DND-41 (cell line): ENCODE data around the gene KRTAP2-2.
"Not testable (repeated sequence)": the region's sequence is repeated elsewhere in the genome, so short reads cannot be mapped to it uniquely, and the experiment has no call there.

Experiments
- ATAC-seq: fragments of 200-7000 bp; cut with Tn5 transposase; 3 replicates; pipeline ENCODE4 v1.9.1; 2021; ENCODE audit warnings: low read depth; ENCODE audit not compliant: insufficient read depth
- DNase-seq: peaks from one replicate; pipeline ENCODE4 v3.0.0-alpha.2; 2020
- H2AFZ ChIP-seq: 2 replicates; pipeline ENCODE4 v1.6.0; 2012; ENCODE audit warnings: low read depth, low read length
- H3K27ac ChIP-seq: 2 replicates; pipeline ENCODE4 v1.5.1; 2012; ENCODE audit warnings: low read length, inconsistent platforms
- H3K27me3 ChIP-seq: fragments of 200-600 bp; sonication (generic); 2 replicates; pipeline ENCODE4 v1.6.0; 2012; ENCODE audit warnings: low read length, mild to moderate bottlenecking, inconsistent platforms; ENCODE audit not compliant: insufficient read depth, poor library complexity
- H3K36me3 ChIP-seq: 2 replicates; pipeline ENCODE4 v1.5.1; 2012; ENCODE audit warnings: low read length, inconsistent platforms; ENCODE audit not compliant: insufficient read depth
- H3K4me1 ChIP-seq: 2 replicates; pipeline ENCODE4 v1.5.1; 2012; ENCODE audit warnings: mild to moderate bottlenecking, low read length; ENCODE audit not compliant: insufficient read depth
- H3K4me2 ChIP-seq: 2 replicates; pipeline ENCODE4 v1.6.0; 2012; ENCODE audit warnings: mild to moderate bottlenecking, moderate library complexity, low read length, inconsistent platforms; ENCODE audit not compliant: insufficient read depth
- H3K4me3 ChIP-seq, 2 experiments: fragments of 200-600 bp in 1 of 2; shearing (Covaris generic) in 1 of 2; 2 replicates each; pipeline ENCODE4 v1.5.1; 2012 to 2016; ENCODE audit warnings: inconsistent platforms in 2 of 2, low read length in 2 of 2, mild to moderate bottlenecking in 2 of 2, low read depth in 1 of 2, moderate library complexity in 1 of 2
- H3K79me2 ChIP-seq: 2 replicates; pipeline ENCODE4 v1.6.0; 2012; ENCODE audit warnings: low read length, inconsistent platforms; ENCODE audit not compliant: insufficient read depth
- H3K9ac ChIP-seq: 2 replicates; pipeline ENCODE4 v1.6.0; 2012; ENCODE audit warnings: low read depth, mild to moderate bottlenecking, inconsistent platforms, low read length, moderate library complexity
- H3K9me3 ChIP-seq: 2 replicates; pipeline ENCODE4 v1.5.1; 2012; ENCODE audit warnings: low read length, moderate library complexity, mild to moderate bottlenecking, inconsistent platforms; ENCODE audit not compliant: insufficient read depth, severe bottlenecking
- H4K20me1 ChIP-seq: 2 replicates; pipeline ENCODE4 v1.6.0; 2012; ENCODE audit warnings: low read length; ENCODE audit not compliant: insufficient read depth
- CTCF ChIP-seq: IDR thresholded peaks from 2 replicates; pipeline ENCODE4 v1.5.1; 2012; ENCODE audit warnings: borderline replicate concordance, low read length, moderate library complexity, mild to moderate bottlenecking; ENCODE audit not compliant: poor library complexity, severe bottlenecking; ENCODE audit errors: extremely low read depth
- EZH2 ChIP-seq: IDR thresholded peaks from 3 replicates; pipeline ENCODE4 v1.6.1; 2012; ENCODE audit warnings: borderline replicate concordance, low read depth, mild to moderate bottlenecking, moderate library complexity, low read length, inconsistent platforms; ENCODE audit not compliant: severe bottlenecking

The KRTAP2-2 gene

GRCh38 chr17:41057547-41057946 lies 2.5 kb upstream of the KRTAP2-2 start:
- H4K20me1 ChIP-seq, result no peaks in the 10 kb centered on the region
- no peak overlapping the region for H3K9ac ChIP-seq
- TF ChIP-seq EZH2 (no peak), CTCF (no peak)
- H3K36me3 ChIP-seq, result no peaks in the 10 kb centered on the region
- H3K4me2 ChIP-seq, result no peak overlapping the region
- H3K79me2 ChIP-seq, result no peaks in the 10 kb centered on the region
- H3K27ac ChIP-seq, result no peak overlapping the region
- no peak overlapping the region for H3K4me3 ChIP-seq
- ATAC-seq (no peak), DNase-seq (no peak)
- H3K27me3 ChIP-seq, result peaks cover 3% of the 10 kb centered on the region
- H3K4me1 ChIP-seq, result no peaks in the 10 kb centered on the region
- H2AFZ ChIP-seq, result no peak overlapping the region
- no peaks in the 10 kb centered on the region for H3K9me3 ChIP-seq

- H3K4me3 ChIP-seq, H3K4me1 ChIP-seq, H2AFZ ChIP-seq, H3K9ac ChIP-seq, H3K4me2 ChIP-seq, DNase-seq, H4K20me1 ChIP-seq, H3K79me2 ChIP-seq, ATAC-seq, H3K36me3 ChIP-seq, H3K27ac ChIP-seq, H3K27me3 ChIP-seq, H3K9me3 ChIP-seq: not testable (repeated sequence)
Observed at GRCh38 chr17:41054556-41054955, 474 bp downstream of the KRTAP2-2 start.

GRCh38 chr17:41054025-41054424 lies 1.0 kb downstream of the KRTAP2-2 start:
- Histone ChIP-seq H3K27me3 (peaks cover 8% of the 10 kb centered on the region), H3K9me3 (no peaks in the 10 kb centered on the region)

DNA sequence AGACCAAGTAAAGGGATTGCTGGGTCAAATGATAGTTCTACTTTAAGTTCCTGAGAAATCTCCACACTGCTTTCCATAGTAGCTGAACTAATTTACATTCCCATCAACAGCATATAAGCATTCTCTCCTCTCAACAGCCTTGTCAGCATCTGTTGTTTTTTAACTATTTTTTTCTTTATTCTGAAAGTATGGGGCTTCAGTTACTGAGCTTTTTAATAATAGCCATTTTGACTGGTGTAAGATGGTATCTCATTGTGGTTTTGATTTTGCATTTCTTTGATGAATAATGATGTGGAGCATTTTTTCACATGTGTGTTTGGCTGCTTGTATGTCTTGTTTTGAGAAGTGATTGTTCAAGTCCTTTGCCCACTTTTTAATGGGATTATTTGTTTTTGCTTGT lies 2.5 kb downstream of the KRTAP2-2 start:
- no peaks in the 10 kb centered on the region for H4K20me1 ChIP-seq
- TF ChIP-seq CTCF, result no peak
- no peak for TF ChIP-seq EZH2
- H2AFZ ChIP-seq, result no peak overlapping the region
- no peak overlapping the region for H3K4me2 ChIP-seq
- H3K79me2 ChIP-seq, result no peaks in the 10 kb centered on the region
- no peak overlapping the region for H3K4me3 ChIP-seq
- ATAC-seq, result no peak
- DNase-seq, result no peak
- no peak overlapping the region for H3K27ac ChIP-seq
- no peaks in the 10 kb centered on the region for H3K4me1 ChIP-seq
- no peaks in the 10 kb centered on the region for H3K36me3 ChIP-seq
- no peaks in the 10 kb centered on the region for H3K9me3 ChIP-seq
- H3K9ac ChIP-seq, result no peak overlapping the region
- H3K27me3 ChIP-seq, result peaks cover 10% of the 10 kb centered on the region

More at GRCh38 chr17:41054025-41054424, 1.0 kb downstream of the KRTAP2-2 start:
- Histone ChIP-seq H3K9ac (no peak overlapping the region), H3K4me2 (no peak overlapping the region), H3K79me2 (no peaks in the 10 kb centered on the region), H4K20me1 (no peaks in the 10 kb centered on the region), H2AFZ (no peak overlapping the region), H3K27ac (no peak overlapping the region), H3K36me3 (no peaks in the 10 kb centered on the region), H3K4me1 (no peaks in the 10 kb centered on the region), H3K4me3 (no peak overlapping the region)
- no peak for TF ChIP-seq EZH2
- TF ChIP-seq CTCF, result no peak
- DNase-seq (no peak), ATAC-seq (no peak)
